IMR-90 (cell line): ENCODE data around the gene LPCAT2. TPM values are rescaled to one million over a fixed set of nuclear protein-coding genes. Genes with fewer than 3 reads are reported as not detected.
A peak's percentile ranks its signal among the peaks of the same experiment; 100 is the strongest.

Experiments
- MAFK ChIP-seq: IDR thresholded peaks from 2 replicates; pipeline ENCODE4 v1.6.1; 2012; ENCODE audit warnings: low read depth, low read length, improper control_type of control experiment
- RCOR1 ChIP-seq: IDR thresholded peaks from 2 replicates; pipeline ENCODE4 v1.6.1; 2012; ENCODE audit warnings: mild to moderate bottlenecking, low read length, improper control_type of control experiment; ENCODE audit not compliant: insufficient replicate concordance
- polyA plus RNA-seq, 3 experiments: library from polyadenylated mRNA; depleted of rRNA; stranded (reverse); fragments of >200 nt; gene quantifications; 2 replicates each; pipeline ENCODE4 v1.2.3, GENCODE V29; 2012; ENCODE audit warnings: low replicate concordance in 1 of 3
- total RNA-seq: library from RNA; depleted of rRNA; stranded (reverse); fragments of >200 nt; gene quantifications from 2 replicates; pipeline ENCODE4 v1.2.3, GENCODE V29; 2012
- TF ChIP-seq, protein P1 (sequence below): fragments of 150-350 bp; IDR thresholded peaks from 2 replicates; pipeline ENCODE4 v1.6.1; 2016; ENCODE audit warnings: low read depth, mild to moderate bottlenecking, low read length, moderate library complexity, borderline replicate concordance

LPCAT2 gene
- total and polyA plus RNA-seq, 2 of the 4 experiments (the other 2 are of a cell fraction): 8.6 to 8.7 TPM

GRCh38 chr16:55499951-55500529 lies 8.8 kb upstream of the LPCAT2 start (continued):
- TF ChIP-seq, protein P1, sequence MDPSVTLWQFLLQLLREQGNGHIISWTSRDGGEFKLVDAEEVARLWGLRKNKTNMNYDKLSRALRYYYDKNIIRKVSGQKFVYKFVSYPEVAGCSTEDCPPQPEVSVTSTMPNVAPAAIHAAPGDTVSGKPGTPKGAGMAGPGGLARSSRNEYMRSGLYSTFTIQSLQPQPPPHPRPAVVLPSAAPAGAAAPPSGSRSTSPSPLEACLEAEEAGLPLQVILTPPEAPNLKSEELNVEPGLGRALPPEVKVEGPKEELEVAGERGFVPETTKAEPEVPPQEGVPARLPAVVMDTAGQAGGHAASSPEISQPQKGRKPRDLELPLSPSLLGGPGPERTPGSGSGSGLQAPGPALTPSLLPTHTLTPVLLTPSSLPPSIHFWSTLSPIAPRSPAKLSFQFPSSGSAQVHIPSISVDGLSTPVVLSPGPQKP: no peak
- TF ChIP-seq MAFK: peak; percentile 16; the same call in 1 of the 2 replicates
- TF ChIP-seq RCOR1: peak; percentile 64
